NCI-H1436 treated with DMSO at 0.1 percent for 48 hours (cell line): Measurements from ENCODE around the gene GTPBP1.

Experiments
- DNase-seq: peaks from one replicate; lab custom pipeline; 2025; lab: John Stamatoyannopoulos, UW

The GTPBP1 gene

DNA sequence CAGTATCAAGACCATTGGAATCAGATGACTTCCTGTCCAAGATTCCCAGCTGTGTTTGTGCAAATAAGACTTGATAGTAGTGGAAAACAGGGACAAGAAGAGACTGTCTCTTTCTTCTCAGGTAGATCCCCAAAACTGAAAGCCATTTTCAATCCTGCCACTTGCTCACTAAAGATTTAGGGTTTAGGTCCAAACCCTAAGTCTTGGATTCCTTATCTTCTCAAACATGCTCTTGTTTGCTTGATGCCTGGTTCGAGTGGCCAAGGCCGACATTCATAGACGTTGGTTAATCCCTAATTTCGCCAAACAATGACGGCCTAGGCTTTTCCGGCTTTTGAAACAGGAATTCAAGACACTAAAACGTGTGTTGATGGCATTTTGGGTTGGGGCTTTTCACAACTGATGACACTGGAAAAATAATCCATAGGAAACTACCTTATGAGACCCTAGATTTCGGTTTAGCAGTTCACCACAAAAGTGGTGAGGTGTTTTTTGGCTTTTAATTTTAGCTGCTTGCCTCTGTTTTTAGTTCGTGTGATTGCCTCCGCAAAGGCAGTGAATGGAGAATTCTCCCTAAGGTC lies 1.0 kb upstream of the GTPBP1 start:
- no peak for DNase-seq

DNA sequence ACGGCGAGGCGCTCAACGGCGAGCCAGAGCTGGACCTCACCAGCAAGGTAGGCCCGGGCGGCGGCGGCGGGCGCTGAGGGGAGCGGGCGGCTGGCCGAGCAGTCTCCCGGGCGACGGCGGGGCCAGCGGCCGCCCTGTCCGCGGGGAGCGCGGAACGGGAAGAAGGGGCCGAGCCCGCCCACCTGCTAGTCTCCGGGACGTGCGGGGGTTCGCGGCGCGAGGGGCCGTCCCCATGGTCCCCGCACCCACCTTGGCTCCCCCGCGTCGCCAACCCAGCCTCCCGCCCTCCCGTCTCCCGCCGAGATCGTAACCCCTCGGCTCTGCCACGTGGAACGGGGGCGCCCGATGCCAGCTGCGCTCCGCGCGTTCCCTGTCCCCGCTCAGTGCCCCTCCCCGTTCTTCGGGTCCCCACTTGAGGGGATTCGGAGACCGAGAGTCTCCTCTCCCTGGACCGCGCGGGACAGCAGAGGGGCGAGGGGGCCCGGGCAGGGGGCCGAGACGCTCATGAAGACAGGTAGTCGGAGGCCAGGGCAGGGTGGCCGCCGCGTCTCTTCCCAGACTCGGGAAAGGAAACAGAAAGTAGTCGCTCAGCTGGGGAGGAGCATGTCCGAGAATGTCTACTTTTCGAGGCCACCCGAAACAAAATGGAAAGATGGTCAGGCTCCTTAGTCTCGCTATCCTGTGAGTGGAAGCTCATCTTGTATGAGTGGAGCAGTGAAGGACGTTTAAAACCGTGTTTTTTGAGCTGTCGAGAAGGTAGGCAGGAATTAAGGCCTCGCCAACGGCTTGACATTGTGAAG lies 557 bp downstream of the GTPBP1 start:
- no peak for DNase-seq

DNA sequence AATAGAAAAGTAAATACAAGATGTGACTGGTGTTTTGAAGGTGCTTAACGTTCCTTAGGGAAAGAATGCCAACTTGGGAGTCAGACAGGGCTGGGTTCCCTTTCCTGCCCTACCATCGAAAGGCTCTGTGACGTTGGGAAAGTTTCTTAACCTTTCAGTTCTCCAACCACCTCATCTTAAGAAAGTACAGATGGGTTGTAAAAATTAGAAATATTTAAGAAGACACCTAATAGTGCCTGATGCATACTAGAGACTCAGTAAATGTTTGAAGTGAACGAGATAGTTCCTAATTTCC lies 1.1 kb downstream of the GTPBP1 start:
- no peak for DNase-seq

DNA sequence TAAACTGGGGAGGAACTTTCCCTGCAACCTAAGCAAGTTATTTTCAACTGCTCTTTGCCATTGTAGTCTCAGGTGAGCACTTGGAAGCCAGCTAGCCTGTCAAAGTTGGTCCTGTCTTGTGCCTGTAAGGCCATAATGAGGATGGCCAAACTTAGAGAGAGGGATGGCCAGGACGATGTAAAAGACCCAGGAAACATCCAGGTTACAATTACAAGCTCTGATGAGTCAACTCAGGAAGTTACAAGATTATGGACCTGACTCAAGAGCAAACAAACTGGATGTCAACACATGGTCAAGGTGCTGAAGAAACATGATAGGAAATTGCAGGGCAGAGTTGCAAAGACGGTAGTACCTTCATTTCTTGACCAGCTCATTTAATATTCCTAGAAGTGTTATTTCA lies 1.6 kb downstream of the GTPBP1 start:
- DNase-seq = no peak

DNA sequence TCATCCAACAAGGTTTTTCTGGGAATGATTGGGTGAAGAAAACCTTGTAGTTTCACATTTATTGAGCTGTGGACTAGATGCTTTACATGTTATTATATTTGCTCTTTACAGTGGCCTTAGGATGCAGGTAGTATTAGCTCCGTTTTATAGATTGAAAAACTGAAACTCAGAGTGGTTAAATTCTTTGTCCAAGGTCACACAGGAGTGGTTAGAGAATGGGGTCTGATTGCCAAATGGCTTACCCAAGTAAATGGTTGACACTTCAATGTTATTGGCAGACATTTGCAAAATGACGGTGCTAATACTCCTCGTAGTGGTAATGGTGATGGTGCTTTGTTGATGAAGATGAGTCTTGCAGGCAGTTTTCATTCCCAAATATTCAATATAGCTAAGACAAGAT lies 2.2 kb downstream of the GTPBP1 start:
- no peak for DNase-seq

DNA sequence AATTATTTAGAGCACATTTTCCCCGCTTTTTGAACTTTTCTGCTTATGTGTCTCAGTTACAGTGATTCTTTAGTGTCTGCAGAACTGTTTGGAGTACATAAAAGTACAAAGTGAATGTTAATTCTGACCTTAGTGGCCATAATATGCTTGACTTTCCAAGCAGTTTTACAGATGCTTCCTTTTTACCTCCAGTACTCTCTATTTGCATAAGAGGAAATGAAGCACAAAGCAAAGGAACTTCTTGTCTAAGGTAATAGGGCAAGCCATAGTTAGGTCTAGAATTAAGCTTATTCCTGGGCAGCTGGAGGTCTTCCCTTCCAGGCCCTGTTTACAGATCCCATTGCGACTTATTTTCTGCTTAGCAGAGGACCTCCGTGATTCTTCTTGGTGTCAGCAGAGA lies 3.6 kb downstream of the GTPBP1 start:
- DNase-seq = no peak

DNA sequence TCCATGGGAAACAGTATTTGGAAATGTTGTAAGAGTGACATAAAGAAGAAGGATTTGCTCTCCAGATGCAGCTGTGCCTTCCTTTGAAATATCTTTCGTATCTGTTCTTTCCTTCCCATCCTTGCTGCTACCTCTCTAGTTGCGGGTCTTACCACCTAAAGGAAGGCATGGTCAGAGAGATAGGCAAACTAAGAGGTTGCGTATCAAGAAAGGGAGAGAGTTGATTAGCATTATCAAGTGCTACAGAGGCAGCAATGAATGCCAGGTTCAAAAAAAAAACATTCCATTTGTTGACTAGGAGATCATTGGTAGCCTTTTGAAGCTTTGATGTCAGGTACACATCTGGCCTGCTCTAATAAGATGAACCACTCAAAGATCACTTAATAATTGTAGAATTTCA lies 4.6 kb downstream of the GTPBP1 start:
- DNase-seq = no peak

DNA sequence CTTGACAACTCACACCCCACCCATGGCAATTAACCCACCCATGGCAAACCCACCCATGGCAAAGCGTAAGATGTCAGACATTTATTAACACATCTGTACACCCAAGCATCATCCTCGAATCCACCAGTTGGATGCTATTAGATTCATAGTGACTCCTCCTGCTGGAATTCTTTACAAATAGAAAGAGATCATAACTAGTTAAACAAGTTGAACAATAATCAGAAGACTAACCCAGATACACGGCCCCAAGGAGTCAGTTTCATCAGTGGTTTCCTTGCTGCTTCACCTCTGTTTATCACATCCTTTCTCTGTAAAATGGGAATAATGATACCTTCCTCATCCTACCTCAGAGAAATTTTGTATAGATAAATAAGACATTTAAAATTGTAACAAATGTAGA lies 5.1 kb downstream of the GTPBP1 start:
- DNase-seq = no peak

DNA sequence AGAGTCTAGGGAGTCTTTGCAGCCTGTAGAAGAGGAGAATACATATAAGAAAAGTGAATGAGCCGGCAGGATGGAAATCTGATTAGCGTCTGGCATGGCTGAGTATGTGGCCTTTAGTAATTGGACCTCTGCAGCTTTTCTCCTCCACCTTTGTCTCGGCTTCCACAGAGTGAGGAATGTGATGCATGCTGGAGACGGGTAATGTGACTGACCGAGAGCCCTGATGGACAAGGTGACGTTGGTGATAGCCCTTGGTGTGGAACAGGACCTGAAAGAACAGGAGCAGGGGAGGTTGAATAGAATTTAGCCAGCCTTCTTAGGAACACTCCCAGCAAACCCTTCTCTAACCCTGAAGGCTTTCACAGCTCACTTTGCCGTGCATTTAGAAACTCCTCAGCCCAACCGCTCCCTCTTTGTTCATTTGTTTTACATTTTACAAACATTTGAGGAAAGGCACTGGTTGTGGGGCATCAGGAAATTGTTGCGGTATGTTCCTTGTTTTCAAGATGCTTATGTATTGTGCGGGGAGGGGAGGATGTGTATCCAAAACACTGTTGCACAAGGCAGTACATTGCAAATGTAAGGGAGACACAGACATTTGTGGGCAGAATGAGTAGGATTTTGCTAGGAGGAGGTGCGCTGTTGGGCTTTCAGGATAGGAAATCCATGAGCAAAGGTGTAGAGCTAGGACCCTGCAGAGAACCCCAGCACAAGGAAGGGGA lies 6.9 kb downstream of the GTPBP1 start:
- DNase-seq = no peak

DNA sequence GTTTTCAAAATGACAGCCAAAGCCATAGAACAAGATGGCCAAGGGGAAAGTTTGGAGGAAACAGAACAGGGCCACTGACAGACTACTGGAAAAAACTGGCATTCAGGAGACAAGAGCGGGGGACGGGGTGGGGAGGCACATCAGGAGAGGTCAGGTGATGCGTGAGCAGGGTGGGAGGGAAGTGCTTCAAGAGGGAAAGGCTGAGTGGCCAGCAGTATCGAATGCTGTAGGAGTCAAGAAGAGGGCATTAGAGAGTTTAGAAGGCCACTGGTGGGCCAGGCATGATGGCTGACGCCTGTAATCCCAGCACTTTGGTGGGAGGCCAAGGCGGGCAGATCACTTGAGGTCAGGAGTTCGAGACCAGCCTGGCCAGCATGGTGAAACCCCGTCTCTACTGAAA lies 8.2 kb downstream of the GTPBP1 start:
- no peak for DNase-seq

DNA sequence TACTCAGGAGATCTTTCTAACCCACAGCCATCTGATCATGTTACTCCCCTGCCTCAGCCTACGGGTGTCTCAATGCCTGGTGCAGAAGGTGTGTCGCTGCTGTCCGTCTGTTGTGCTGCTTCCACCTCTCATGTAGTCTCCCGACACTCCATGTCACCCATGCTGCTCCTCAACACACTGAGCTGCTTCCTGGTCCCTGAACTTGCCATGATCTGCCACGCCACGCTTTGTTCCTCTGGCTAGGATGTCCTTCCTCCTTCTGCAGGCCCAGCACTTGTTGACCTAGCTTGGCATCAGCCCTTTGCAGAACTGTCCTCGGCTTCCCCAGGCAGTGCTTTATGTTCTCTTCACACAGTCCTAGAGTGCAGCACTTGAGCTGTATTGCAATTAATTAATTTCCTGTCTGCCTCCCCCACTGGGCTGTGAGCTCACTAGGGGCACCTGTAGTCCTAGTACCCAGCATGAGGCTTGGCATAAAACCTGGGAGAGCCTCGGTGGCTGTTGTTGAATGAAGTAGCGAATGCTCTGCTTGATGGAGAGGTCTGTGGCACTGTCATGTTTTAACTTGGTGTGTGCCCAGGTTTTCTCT lies 9.5 kb downstream of the GTPBP1 start:
- DNase-seq = no peak

DNA sequence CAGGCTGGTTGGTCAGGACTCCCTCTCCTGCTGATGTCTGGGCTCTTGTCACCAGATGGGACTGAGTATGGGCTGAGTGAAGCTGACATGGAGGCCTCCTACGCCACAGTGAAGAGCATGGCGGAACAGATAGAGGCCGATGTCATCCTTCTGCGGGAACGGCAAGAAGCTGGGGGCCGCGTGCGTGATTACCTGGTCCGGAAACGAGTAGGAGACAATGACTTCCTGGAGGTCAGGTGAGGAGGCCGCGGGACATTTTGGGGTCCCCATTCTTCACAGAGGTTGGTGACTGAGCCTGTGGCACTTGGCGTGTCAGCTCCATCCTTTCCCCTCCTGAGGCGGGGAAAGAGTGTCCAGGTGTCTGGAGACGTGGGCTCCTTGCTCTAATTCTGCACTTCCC lies 10.1 kb downstream of the GTPBP1 start:
- no peak for DNase-seq

DNA sequence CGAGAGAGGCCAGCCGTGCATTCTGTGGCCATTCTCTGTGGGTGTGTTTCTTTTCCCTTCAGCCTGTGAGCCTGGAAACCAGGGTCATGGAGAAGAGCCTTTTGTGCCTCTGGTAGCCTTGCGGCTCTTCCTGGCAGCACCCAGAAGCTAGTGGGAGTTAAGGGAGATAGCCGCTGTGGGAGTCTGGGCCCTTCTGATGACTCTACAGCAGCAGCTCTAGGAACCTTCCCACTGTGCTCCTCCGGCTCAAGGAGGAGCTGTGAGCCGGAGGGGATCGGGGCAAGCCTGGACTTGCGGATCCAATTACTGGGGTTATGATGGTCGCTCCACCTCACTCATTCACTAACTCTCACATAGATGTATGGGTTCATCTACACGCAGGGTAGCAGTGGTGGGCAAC lies 10.5 kb downstream of the GTPBP1 start:
- no peak for DNase-seq

DNA sequence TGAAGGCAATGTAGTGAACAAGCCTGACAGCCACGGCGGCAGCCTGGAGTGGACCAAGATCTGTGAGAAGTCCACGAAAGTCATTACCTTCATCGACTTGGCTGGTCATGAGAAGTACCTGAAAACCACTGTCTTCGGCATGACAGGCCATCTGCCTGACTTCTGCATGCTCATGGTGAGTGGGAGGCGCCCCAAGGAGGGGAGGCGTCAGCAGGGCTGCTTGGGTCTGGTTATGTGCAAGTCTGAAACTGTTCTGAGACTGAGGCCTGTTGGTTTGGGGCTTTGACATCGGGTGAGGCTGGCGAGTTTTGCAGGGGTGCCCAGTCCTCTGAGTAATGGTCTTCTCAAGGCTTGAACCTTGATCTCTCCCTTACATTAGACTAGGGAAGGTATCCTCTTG lies 11.1 kb downstream of the GTPBP1 start:
- no peak for DNase-seq

DNA sequence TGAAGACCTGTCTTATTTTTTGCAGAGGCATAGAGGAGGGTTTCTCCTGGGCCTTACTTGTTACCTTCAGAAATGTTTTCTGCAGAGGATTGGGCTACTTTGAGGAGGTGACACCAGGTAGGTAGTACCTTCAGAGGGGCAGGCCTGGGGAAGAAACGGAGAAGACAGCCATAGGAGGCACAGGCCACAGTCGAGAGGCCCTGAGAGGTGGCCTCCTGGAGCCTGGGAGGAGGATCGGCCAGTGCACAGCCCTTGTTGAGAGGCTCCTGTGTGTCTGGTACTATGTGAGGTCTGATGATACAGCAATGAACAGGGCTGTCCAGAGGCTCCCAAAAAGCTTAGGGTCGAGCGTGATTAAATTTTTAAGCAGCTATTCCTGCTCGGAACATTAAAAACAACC lies 11.5 kb downstream of the GTPBP1 start:
- DNase-seq = no peak

DNA sequence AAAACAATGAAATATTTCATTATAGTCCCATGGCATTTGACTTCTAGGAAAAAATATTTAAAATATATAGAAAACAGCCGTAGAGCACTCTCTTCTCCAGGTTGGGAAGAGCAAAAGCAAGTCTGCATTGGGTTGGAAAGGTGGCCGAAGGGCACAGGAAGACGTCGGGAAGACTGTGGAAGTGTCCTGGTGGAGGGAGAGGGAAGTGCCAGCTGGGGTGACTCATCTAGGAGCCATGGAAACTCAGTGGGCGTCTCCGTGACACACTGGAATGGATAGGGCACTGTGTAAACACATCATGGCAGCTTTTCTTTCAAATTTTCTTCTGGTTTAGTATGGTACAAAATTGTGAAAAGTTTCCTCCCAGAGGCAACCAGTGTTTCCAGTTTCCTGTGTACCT lies 12.7 kb downstream of the GTPBP1 start:
- no peak for DNase-seq

DNA sequence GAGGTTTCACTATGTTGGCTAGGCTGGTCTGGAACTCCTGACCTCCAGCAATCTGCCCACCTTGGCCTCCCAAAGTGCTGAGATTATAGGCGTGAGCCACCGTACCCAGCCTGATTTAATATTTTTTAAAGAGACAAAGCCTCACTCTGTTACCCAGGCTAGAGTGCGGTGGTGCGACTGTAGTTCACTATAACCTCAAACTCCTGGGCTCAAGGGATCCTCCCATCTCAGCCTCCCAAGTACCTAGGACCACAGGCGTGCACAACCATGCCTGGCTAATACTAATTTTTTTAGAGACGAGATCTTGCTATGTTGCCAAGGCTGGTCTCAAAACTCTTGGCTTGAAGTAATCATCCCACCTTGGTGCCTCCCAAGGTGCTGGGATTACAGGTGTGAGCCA lies 13.5 kb downstream of the GTPBP1 start:
- no peak for DNase-seq

DNA sequence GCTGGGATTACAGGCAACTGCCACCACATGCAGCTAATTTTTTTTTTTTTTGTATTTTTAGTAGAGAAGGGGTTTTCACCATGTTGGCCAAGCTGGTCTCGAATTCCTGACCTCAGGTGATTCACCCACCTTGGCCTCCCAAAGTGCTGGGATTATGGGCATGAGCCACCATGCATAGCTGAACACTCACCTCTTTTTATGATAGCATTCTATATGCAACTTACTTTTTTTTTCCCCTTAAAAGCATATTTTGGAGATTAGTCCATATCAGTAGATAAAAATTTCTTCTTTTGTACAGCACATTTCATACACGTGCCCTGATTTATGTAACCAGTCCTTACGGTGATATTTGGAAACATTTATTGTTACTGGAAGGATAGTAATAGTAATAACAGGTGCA lies 14.6 kb downstream of the GTPBP1 start:
- DNase-seq = no peak

DNA sequence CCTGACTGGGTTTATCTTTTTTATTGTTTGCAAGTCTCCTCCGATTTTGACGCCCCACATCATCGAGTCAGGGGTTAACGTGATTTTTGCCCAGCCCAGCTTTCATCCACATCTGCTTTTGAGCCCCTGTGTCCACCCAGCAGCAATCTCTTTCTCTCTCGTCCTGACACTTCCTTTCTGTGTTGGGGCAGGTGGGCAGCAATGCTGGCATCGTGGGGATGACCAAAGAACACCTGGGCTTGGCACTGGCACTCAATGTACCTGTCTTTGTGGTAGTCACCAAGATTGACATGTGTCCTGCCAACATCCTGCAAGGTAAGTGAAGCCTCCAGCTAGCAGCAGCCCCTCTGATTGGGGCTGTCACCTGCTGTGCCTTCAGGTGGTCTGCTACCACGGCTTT lies 15.8 kb downstream of the GTPBP1 start:
- DNase-seq = no peak

DNA sequence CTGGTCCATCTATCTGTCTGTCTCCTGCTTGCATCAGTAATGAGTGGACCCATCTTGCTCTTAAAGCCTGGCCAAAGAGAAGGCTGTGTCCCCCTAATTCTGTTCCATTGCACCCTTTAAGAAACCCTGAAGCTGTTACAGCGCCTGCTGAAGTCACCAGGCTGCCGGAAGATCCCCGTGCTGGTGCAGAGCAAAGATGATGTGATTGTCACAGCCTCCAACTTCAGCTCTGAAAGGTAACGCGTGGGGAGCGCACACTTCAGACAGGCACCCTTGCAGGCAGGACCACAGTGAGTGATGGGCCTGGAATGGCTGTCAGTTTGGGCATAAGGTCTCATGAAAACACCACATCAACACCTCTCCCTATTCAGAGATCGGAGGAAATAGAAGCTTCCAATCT lies 18.4 kb downstream of the GTPBP1 start:
- DNase-seq = no peak

DNA sequence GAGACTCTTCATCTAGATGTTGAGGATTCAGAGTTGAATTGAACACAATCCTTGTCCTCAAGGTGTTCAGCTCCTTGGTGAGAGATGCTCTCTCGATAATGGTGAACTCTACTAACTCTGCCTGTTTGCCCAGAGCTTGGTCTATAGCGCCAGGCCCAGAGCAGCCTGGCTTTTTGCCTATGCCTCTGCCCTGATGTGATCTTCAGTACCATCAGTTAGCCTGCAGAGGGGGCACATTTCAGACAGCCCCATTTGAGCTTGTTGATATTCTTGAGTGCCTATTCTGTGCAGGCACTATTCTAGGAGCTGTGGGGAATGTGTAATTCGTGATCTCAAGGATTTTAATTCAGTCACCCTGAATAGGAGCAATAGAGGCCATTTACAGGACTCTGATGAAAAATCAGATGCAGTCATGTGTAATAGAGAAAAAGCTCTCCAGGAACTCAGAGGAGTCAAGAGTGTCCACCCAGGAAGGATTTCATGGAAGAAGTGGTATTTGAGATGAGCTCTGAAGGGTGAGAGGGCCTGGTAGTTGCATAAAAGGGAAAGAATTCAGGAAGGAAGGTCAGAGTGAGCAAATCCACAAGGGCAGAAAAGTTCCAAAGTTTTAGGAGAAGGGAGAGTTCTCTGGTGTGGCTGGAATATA lies 19.3 kb downstream of the GTPBP1 start:
- no peak for DNase-seq

DNA sequence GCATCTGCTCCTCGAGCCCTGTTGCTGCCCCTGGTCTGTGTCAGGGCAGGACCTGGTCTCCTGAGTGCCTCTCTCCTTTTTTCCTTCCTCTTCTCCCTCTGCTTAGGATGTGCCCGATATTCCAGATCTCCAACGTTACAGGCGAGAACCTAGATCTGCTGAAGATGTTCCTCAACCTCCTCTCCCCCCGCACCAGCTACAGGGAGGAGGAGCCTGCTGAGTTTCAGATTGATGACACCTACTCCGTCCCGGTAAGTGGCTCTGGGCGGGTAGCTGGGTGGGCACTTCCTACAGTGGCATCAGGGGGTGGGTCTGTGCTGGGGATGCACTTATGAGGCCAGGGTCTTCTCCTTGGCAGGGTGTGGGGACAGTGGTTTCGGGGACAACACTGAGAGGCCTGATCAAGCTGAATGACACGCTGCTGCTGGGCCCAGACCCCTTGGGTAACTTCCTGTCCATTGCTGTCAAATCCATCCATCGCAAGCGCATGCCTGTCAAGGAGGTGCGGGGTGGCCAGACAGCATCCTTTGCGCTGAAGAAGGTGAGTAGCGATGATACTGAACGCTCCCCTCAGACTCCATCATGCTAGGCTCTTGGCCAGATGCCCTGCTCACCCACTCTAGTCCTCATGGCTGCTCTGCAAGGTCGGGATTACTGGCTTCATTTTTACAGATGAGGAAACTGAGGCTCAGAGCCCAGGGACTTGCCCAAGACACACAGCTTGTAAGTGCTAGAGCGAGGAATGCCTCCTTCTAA lies 20.3 kb downstream of the GTPBP1 start:
- DNase-seq = no peak
